SK-N-MC (cell line): ENCODE results near the gene LINS1.

ENCODE experiments used
- EZH2 ChIP-seq: fragments of 200-600 bp; sonication (generic); IDR thresholded peaks from one replicate; pipeline ENCODE4 v1.6.1; 2017; ENCODE audit warnings: antibody characterized with exemption
- POLR2AphosphoS5 ChIP-seq: IDR thresholded peaks from 2 replicates; pipeline ENCODE4 v1.6.1; 2012; ENCODE audit warnings: mild to moderate bottlenecking, low read depth, low read length, borderline replicate concordance

DNA sequence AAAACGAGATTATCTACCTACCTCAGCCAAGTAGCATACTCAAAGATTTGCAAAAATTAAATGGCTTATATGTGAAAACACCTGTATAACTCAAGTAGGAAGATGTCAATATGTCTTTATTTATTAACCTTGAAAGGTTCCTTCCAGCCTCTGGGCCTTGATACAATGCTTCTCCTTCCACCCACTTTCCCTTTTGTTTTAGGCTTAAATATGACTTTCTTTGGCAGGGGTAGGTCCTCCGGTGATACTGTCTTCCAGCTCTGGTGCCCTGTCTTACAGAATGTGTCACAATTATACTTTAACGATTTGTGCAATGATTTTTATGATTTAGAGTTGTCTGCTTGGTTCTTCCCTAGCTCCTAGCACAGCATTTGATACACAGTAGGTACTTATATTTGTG, 4.1 kb downstream of the LINS1 start:
- TF ChIP-seq EZH2: no peak
- no peak for TF ChIP-seq POLR2AphosphoS5
